Measurements from ENCODE around the gene SSBP3.

Gene SSBP3

DNA sequence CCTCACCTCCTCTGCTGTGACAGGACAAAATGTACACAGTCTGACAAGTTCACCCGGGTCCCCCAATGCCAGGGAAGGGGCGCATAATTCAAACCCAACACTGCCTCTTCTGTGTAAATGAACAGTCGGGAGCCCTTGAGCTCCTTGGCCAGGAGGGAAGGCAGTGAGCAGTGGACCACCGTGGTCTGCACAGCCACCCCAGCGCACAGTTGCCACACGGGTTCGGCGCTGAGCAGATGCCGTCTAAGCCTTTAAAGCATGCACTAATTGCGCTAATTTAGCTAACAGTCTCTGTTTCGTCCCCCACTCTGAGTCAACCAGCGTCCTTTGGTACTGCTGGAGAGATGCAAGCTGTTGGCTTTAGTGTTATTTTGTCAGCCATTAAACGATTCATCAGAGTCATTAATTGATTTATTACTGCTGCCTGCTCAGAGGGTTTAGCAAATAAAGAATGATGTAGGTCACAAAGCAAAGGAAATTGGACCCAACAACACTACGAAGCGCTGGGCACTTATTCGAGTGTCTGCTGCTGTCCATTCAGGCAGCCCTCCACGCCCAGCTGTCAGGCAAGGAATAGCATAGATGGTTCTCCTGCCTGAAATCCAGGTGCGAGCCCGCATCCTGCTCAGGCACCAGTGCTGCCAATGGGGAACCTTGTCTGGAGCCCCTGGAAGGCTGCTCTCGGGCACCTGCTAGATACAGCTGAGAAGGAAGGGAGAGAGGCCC is 114.8 kb downstream of the SSBP3 start:
- no peak for DNase-seq (ENCODE audit: extremely low read depth in 1 of 2, low read depth in 1 of 2)

GRCh38 chr1:54290506-54291184 is 115.5 kb downstream of the SSBP3 start:
- DNase-seq (ENCODE audit: extremely low read depth in 1 of 2, low read depth in 1 of 2): no peak

GRCh38 chr1:54289712-54290233 is 116.4 kb downstream of the SSBP3 start:
- DNase-seq (ENCODE audit: extremely low read depth in 1 of 2, low read depth in 1 of 2): no peak

GRCh38 chr1:54287801-54288211 is 118.4 kb downstream of the SSBP3 start:
- DNase-seq (ENCODE audit: extremely low read depth in 1 of 2, low read depth in 1 of 2): no peak

- peak; percentile 24 to 27 for DNase-seq (ENCODE audit: extremely low read depth in 1 of 2, low read depth in 1 of 2)
These were observed 119.0 kb downstream of the SSBP3 start for GRCh38 chr1:54287176-54287650.

DNA sequence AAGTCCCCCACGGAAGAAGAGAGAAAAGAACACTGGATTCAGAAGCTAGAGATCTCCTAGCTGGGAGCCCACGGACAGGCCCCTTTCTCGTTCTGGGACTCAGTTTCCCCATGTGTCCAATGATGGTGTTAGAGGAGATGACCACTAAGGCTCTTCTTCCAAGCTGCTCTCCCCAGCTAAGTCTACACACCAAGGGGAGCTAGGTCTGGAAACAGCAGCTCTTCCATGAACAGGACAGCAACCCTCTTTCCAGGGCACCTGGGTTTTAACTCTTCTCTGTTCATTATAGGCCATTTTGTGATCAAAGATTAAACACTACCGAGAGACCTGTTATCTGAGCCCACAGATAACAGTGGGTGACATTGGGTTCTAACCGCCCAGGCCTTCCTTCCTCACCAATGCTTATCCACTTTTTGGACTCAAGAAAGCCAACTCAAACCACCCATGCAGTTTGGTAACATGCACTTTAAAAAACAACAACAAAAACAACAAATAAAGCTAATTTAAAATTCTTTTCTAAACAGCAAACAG is 120.3 kb downstream of the SSBP3 start:
- no peak for DNase-seq (ENCODE audit: extremely low read depth in 1 of 2, low read depth in 1 of 2)

- DNase-seq (ENCODE audit: extremely low read depth in 1 of 2, low read depth in 1 of 2): no peak
These were observed 121.2 kb downstream of the SSBP3 start for GRCh38 chr1:54284781-54285529.

DNA sequence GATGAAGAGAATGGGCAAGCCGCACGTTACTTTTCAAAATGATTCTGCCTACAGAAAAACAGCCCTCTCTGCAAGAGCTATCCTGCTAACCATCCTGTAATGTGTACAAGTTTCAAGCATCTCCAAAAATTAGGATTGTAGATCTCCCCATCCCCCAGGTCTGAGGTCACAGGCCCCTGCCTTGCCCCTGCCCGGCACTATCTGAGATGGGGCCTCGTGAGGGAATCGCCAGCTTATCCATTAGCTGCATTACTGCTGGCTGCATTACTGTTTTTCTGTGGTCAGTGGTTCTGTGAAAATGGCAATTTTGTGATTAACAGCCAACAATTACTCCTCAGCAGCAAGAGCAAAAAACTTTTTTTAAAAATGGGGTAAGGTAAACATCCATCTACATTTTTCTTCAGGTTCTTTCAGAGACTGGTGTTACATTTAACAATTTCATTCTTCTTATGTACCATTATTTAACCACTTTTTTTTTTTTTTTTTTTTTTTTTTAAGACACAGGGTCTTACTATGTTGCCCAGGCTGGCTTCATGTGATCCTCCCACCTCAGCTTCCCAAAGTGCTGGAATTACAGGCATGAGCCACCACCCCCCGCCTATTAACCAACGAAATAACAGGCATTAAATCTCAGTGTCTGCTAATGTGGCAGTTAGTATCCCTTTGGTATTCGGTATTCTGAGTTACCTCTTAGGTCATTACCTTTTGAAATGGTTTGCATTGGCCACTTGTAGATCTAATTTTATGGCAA is 122.4 kb downstream of the SSBP3 start:
- no peak for DNase-seq (ENCODE audit: extremely low read depth in 1 of 2, low read depth in 1 of 2)

DNA sequence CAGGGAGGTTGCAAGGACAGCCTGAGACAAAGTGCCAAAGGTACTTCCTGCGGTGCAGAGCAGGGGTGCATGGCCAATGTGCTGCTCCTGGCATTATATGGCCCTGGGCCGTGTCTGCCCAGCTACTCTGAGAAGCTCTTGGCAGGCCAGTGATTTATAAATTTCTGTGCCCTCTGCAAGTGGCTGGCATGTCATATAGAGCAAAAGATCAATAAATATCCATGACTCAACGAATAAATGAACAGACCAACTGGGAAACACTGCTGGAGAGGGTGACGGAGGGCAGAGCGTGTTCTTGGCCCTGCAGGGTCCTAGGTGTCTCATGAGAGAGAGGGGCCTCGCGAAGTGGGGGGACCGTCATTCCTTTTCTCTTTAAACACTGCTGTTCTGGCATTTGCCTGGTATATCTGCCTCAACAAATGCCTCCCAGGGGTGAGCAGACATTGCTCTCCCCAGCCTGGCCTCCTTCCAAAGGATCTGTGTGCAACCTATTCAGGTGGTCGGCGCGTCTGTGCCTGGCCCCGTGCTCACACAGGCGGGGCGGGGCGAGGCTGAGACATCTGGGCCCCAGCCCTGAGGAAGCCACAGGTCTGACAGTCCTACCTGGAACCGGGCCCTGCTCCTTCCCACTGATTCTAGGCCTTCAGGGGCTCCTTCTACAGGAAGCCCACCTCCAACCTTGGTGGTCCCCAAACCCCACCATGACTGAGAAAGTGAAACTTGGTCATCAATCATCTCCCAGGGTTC is 123.9 kb downstream of the SSBP3 start:
- no peak for DNase-seq (ENCODE audit: extremely low read depth in 1 of 2, low read depth in 1 of 2)

- no peak for DNase-seq (ENCODE audit: extremely low read depth in 1 of 2, low read depth in 1 of 2)
These were observed 125.5 kb downstream of the SSBP3 start for GRCh38 chr1:54280651-54281050.

DNA sequence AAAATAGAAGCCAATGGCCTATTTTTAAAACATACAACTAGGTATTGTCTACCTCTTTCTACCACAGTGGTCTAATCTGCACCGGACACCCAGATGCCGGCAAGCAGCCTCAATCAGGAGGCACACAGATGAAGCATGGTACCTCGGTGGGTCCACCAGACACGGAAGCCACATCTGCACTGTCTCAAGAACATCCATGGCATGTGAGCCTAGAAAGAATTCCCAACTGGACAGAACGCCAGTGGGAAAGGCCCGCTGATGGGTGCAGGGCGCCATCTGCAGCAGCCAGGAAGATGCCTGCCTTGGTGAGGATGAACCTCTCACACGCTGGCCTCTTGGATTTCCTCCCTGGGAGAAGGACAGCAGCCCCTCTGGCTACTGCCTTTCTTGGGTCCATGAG is 126.7 kb downstream of the SSBP3 start:
- DNase-seq (ENCODE audit: extremely low read depth in 1 of 2, low read depth in 1 of 2): no peak

DNA sequence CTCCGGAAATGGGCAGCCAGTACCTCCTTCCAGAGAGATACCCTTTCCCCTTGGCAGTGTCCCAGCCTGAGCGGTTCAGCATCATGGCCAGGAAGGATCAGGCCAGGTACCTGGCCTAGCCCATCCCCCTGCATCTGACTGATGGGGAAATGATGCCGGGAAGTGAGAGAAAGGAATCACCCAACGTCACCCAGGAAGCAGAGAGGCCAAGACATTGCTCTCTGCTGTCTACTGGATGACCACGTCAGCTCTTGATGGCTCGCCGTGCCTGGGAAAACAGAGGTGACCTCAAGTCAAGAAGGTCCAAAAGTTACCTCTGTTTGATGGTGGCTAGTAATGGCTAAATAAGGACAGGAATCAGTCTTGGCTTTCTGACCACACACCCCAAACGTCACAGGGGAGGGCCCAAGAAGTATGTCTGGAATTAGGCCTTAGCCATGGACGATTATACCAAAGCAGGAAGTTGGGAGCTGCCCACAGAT is 127.2 kb downstream of the SSBP3 start:
- DNase-seq (ENCODE audit: extremely low read depth in 1 of 2, low read depth in 1 of 2): no peak

GRCh38 chr1:54277451-54278341 is 128.5 kb downstream of the SSBP3 start:
- DNase-seq (ENCODE audit: extremely low read depth in 1 of 2, low read depth in 1 of 2): no peak

DNA sequence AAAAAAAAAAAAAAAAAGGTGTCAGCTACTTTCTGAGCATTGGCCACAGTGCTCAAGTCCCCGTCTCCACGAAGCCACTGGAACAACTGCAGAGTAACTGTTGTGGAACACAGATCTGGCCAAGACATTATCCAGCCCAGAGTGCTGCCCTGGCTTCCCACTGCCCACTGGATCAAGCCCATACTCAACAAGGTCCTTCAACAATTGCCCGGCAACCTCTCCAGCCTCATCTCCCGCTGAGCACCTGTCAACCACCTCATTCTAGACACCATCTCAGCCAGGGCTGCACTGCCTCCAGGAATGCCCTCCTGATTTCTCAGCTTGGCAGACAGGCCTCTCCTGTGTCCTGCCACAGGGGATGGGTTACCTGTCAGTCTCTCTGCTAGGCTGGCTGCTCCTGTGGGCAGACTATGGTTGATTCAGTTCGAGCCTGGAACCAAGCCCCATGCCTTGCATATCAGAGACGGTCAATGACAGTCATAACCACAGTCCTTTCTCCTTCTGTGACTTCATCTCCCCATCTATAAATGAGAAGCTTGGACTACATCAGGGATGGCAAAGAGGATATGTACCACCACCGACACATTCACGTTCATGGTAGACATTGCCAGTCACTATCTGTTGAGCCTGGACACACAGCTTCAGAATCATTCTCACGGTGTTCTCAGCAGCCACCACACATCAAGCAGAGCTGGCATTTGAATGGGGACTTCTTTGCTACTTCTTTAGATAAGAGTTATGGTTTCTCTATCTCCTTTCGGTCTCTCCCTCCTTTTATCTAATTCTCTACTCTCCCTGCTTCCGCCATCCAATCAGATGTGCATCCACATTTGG is 129.4 kb downstream of the SSBP3 start:
- no peak for DNase-seq (ENCODE audit: extremely low read depth in 1 of 2, low read depth in 1 of 2)

DNA sequence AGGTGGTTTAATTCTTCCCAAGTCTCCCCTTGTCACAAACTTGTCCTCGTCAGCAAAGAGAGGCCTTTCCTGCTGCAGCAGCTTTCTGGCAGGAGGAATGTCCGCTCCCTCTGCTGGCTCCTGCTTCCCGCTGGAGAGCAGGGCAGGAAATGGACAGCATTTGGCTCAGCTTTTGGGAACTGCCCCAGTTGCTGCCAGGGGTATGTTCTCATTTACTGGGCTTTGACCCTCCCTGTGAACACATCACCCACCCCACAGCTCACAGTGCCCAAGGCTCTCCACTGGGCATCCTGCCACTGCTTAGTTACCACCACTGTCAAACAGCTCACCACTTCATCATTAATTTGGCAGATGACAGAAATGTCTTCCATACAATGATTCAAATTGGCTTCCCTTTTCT is 130.8 kb downstream of the SSBP3 start:
- no peak for DNase-seq (ENCODE audit: extremely low read depth in 1 of 2, low read depth in 1 of 2)

- no peak for DNase-seq (ENCODE audit: extremely low read depth in 1 of 2, low read depth in 1 of 2)
These were observed 131.3 kb downstream of the SSBP3 start for GRCh38 chr1:54274881-54275280.

- DNase-seq (ENCODE audit: extremely low read depth in 1 of 2, low read depth in 1 of 2): no peak
These were observed 131.7 kb downstream of the SSBP3 start for GRCh38 chr1:54274448-54274847.

DNA sequence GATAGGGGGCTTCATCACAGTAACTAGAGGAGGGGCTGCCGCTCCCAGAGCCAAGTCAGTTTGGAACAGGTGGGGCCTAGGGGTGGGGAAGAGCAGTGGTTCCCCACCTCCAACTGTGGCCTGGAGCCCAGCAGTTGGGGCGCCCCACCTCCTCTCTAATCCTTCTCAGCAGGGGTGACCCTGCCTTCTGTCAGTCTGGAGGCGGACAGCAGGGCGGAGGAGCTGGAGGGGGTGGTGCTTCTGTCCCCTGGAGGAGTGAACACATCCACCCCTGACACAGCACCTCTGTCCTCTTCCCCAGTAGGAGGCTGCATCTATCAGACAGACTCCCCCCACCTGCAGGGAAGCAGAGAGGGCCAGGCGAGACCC is 132.4 kb downstream of the SSBP3 start:
- DNase-seq (ENCODE audit: extremely low read depth in 1 of 2, low read depth in 1 of 2): no peak
